GM12892 (cell line): ENCODE measurements around the gene RSPRY1.
A peak's percentile ranks its signal among the peaks of the same experiment; 100 is the strongest.

ENCODE experiments used
- DNase-seq: peaks from one replicate; pipeline ENCODE4 v3.0.0; 2011; ENCODE audit not compliant: insufficient read length
- FAIRE-seq: peaks from 2 replicates; lab custom pipeline; 2011; peaks lifted over from hg19 to GRCh38; lab: Jason Lieb, UNC
- POLR2A ChIP-seq: IDR thresholded peaks from 2 replicates; pipeline ENCODE4 v1.6.1; 2011; ENCODE audit warnings: low read depth, low read length, control low read depth
- POLR2AphosphoS5 ChIP-seq: IDR thresholded peaks from 2 replicates; pipeline ENCODE4 v1.6.1; 2011; ENCODE audit warnings: low read depth, low read length, control low read depth
- TAF1 ChIP-seq: IDR thresholded peaks from 2 replicates; pipeline ENCODE4 v1.6.1; 2011; ENCODE audit warnings: low read depth, mild to moderate bottlenecking, control low read depth, low read length, borderline replicate concordance

RSPRY1 gene

GRCh38 chr16:57284952-57285363 is 98.8 kb downstream of the RSPRY1 start:
- no peak for DNase-seq
- peak; percentile 74 for FAIRE-seq
- TF ChIP-seq TAF1, result no peak
- no peak for TF ChIP-seq POLR2AphosphoS5
- no peak for TF ChIP-seq POLR2A

- DNase-seq (no peak), FAIRE-seq (no peak)
- TF ChIP-seq TAF1 (no peak), POLR2AphosphoS5 (no peak), POLR2A (no peak)
These were observed 99.2 kb downstream of the RSPRY1 start for GRCh38 chr16:57285379-57285778.

GRCh38 chr16:57289391-57290257 is 103.5 kb downstream of the RSPRY1 start:
- DNase-seq (no peak), FAIRE-seq (no peak)
- TF ChIP-seq POLR2A (no peak), POLR2AphosphoS5 (no peak), TAF1 (no peak)
